ENCODE measurements around the gene HES2. TPM values are rescaled to one million over a fixed set of nuclear protein-coding genes. Genes with fewer than 3 reads are reported as not detected.
"Not testable (repeated sequence)": the region's sequence is repeated elsewhere in the genome, so short reads cannot be mapped to it uniquely, and the experiment has no call there.

The HES2 gene
- total RNA-seq, 2 donors from 2014 or later, result 0.14 TPM; not detected in 1

- no peak for DNase-seq (ENCODE audit: low spot score)
- intact Hi-C loops (cut with DNase I), result loop anchor here in 1 of 2 donors (5.0 kb wide), 1 partner anchor 35 kb away; no protein-coding TSS in a partner anchor
Measured at GRCh38 chr1:6367381-6368012, 52.2 kb downstream of the HES2 start.

- intact Hi-C loops (cut with DNase I), result loop anchor here in 1 of 2 donors (5.0 kb wide), 1 partner anchor 37 kb away; no protein-coding TSS in a partner anchor
- no peak for DNase-seq (ENCODE audit: low spot score)
Measured at GRCh38 chr1:6365047-6365446, 54.7 kb downstream of the HES2 start.

- peak; percentile 89 for DNase-seq (ENCODE audit: low spot score)
- intact Hi-C loops (cut with DNase I), result not testable (repeated sequence)
Measured at GRCh38 chr1:6363085-6363884, 56.4 kb downstream of the HES2 start.

Small RNA genes within 50 kb of the gene (microRNA-seq; reads per million reads assigned to microRNA genes)
- 0 reads per million in 2 donors for gene MIR4252 (ENCODE audit: borderline microRNAs expressed in 2 of 2)

Other genes starting within 250 kb of the HES2 start
- gene CHD5, start 239.6 kb downstream of the HES2 start, total RNA-seq, result 1 to 10 TPM; 1.4 to 2.4 TPM
- gene RPL22, start 220.3 kb downstream of the HES2 start, total RNA-seq, result 100 to 1,000 TPM; 275 to 296 TPM
- 1 to 10 TPM; 8.6 to 8.7 TPM for gene RNF207, start 213.8 kb downstream of the HES2 start, total RNA-seq
- 10 to 100 TPM; 49.6 to 61.1 TPM for gene ICMT, start 184.0 kb downstream of the HES2 start, total RNA-seq
- not detected for gene HES3, start 175.7 kb downstream of the HES2 start, total RNA-seq
- 10 to 100 TPM in 1 of 2 donors, 1 to 10 TPM in 1; 9.3 to 11.8 TPM for gene GPR153, start 158.8 kb downstream of the HES2 start, total RNA-seq
- gene ACOT7, start 26.2 kb downstream of the HES2 start, total RNA-seq, result 10 to 100 TPM; 17.6 to 26.5 TPM
- not detected for gene ESPN, start 4.9 kb upstream of the HES2 start, total RNA-seq
- gene TNFRSF25, start 46.3 kb upstream of the HES2 start, total RNA-seq, result 1 to 10 TPM; 7.0 to 9.2 TPM
- gene PLEKHG5, start 71.7 kb upstream of the HES2 start, total RNA-seq, result 10 to 100 TPM in 1 of 2 donors, 1 to 10 TPM in 1; 8.9 to 13.0 TPM
- 10 to 100 TPM; 21.2 to 23.9 TPM for gene NOL9, start 134.6 kb upstream of the HES2 start, total RNA-seq
- gene TAS1R1, start 135.4 kb upstream of the HES2 start, total RNA-seq, result not detected
- gene ZBTB48, start 160.1 kb upstream of the HES2 start, total RNA-seq, result 10 to 100 TPM; 18.6 to 19.5 TPM
- gene KLHL21, start 182.9 kb upstream of the HES2 start, total RNA-seq, result 10 to 100 TPM; 25.5 to 31.7 TPM
- 10 to 100 TPM; 11.6 to 13.8 TPM for gene PHF13, start 193.8 kb upstream of the HES2 start, total RNA-seq
- gene THAP3, start 204.9 kb upstream of the HES2 start, total RNA-seq, result 10 to 100 TPM in 1 of 2 donors, 1 to 10 TPM in 1; 9.9 to 10.5 TPM